Endothelial cell of umbilical vein (primary cell): ENCODE measurements around the gene PRKAR1B. TPM values are rescaled to one million over a fixed set of nuclear protein-coding genes. Genes with fewer than 3 reads are reported as not detected.

Experiments used
- BruUV-seq: library from RNA; stranded (reverse); fragments of 400-500 nt; replicated peaks from 2 replicates; lab custom pipeline; 2021; lab: Mats Ljungman, UMichigan
- CTCF ChIA-PET: fragments of 300-600, 350-600 bp; sonication (Branson Sonifier 250); formaldehyde crosslinking; loops from one replicate; lab custom pipeline; 2021; ENCODE audit warnings: antibody characterized with exemption, inconsistent platforms; lab: Charles Lee
- POLR2A ChIA-PET: fragments of 300-600, 350-600 bp; sonication (Branson Sonifier 250); formaldehyde crosslinking; loops from one replicate; lab custom pipeline; 2021; ENCODE audit warnings: antibody characterized with exemption, inconsistent platforms; lab: Charles Lee
- DNase-seq: peaks from one replicate; pipeline ENCODE4 v3.0.0-alpha.2; 2011; ENCODE audit warnings: low read depth, low spot score
- FAIRE-seq: peaks from 2 replicates; lab custom pipeline; 2011; peaks lifted over from hg19 to GRCh38; lab: Jason Lieb, UNC
- H2AFZ ChIP-seq: 2 replicates; pipeline ENCODE4 v1.6.0; 2012; ENCODE audit warnings: low read depth, low read length, control low read depth, inconsistent platforms
- H3K27ac ChIP-seq: 2 replicates; pipeline ENCODE4 v1.5.1; 2011; ENCODE audit warnings: low read depth, mild to moderate bottlenecking, control low read depth, low read length, moderate library complexity; ENCODE audit not compliant: insufficient read depth
- H3K27me3 ChIP-seq, 2 experiments: 2 replicates each; pipeline versions ENCODE4 v1.6.0 to v1.6.1; 2011; ENCODE audit warnings: low read length in 2 of 2, mixed read lengths in 1 of 2; ENCODE audit not compliant: control insufficient read depth in 2 of 2, insufficient read depth in 2 of 2
- H3K36me3 ChIP-seq, 2 experiments: 2 replicates in 1 of 2; 3 replicates in 1 of 2; pipeline ENCODE4 v1.5.1; 2011; ENCODE audit warnings: low read length in 2 of 2, mild to moderate bottlenecking in 1 of 2, moderate library complexity in 1 of 2; ENCODE audit not compliant: control insufficient read depth in 2 of 2, insufficient read depth in 2 of 2; ENCODE audit errors: extremely low read depth in 1 of 2
- H3K4me1 ChIP-seq: 3 replicates; pipeline ENCODE4 v1.5.1; 2011; ENCODE audit warnings: mild to moderate bottlenecking, low read length; ENCODE audit not compliant: control insufficient read depth, insufficient read depth; ENCODE audit errors: extremely low read depth
- H3K4me2 ChIP-seq: 2 replicates; pipeline ENCODE4 v1.6.1; 2011; ENCODE audit warnings: low read length, control low read depth, mixed read lengths; ENCODE audit not compliant: insufficient read depth
- H3K4me3 ChIP-seq, 3 experiments: fragments of 200-600 bp in 1 of 3; sonication (generic), shearing (Covaris generic) in 1 of 3; replicated peaks in 1 of 3; 2 replicates each; pipeline ENCODE4 v1.5.1; 2011 to 2016; ENCODE audit warnings: control low read depth in 3 of 3, low read length in 3 of 3, mild to moderate bottlenecking in 2 of 3, inconsistent platforms in 1 of 3, low read depth in 1 of 3, moderate library complexity in 1 of 3; ENCODE audit not compliant: insufficient read depth in 1 of 3
- H3K79me2 ChIP-seq: 2 replicates; pipeline ENCODE4 v1.6.0; 2012; ENCODE audit warnings: low read length, inconsistent platforms; ENCODE audit not compliant: control insufficient read depth, insufficient read depth
- H3K9ac ChIP-seq: replicated peaks from 2 replicates; pipeline ENCODE3; 2011; ENCODE audit warnings: low read length, control low read depth; ENCODE audit not compliant: insufficient read depth; ENCODE audit errors: extremely low read depth
- H3K9me1 ChIP-seq: replicated peaks from 3 replicates; pipeline ENCODE4 v1.6.0; 2011; ENCODE audit warnings: mild to moderate bottlenecking, low read length; ENCODE audit not compliant: control insufficient read depth, insufficient read depth; ENCODE audit errors: extremely low read depth
- H3K9me3 ChIP-seq: replicated peaks from 2 replicates; pipeline ENCODE4 v1.5.1; 2012; ENCODE audit warnings: low read length, inconsistent platforms; ENCODE audit not compliant: control insufficient read depth, insufficient read depth
- H4K20me1 ChIP-seq: replicated peaks from 2 replicates; pipeline ENCODE3; 2011; ENCODE audit warnings: mild to moderate bottlenecking, low read length; ENCODE audit not compliant: control insufficient read depth, insufficient read depth; ENCODE audit errors: extremely low read depth
- CTCF ChIP-seq, 2 donors: IDR thresholded peaks; 1 replicate in 1 of 2; 2 replicates in 1 of 2; pipeline ENCODE4 v1.5.1; 2011; ENCODE audit warnings: low read length in 2 of 2, mild to moderate bottlenecking in 2 of 2, moderate library complexity in 2 of 2, control low read depth in 1 of 2, inconsistent platforms in 1 of 2, low read depth in 1 of 2; ENCODE audit not compliant: insufficient read depth in 1 of 2; ENCODE audit errors: extremely low read depth in 1 of 2
- EZH2 ChIP-seq: IDR thresholded peaks from 2 replicates; pipeline ENCODE4 v1.6.1; 2012; ENCODE audit warnings: borderline replicate concordance, low read depth, mild to moderate bottlenecking, moderate library complexity, low read length, inconsistent platforms; ENCODE audit not compliant: severe bottlenecking
- FOS ChIP-seq: IDR thresholded peaks from 2 replicates; pipeline ENCODE4 v1.6.1; 2011; ENCODE audit warnings: mild to moderate bottlenecking, low read length, moderate library complexity, borderline replicate concordance; ENCODE audit not compliant: insufficient read depth
- GATA2 ChIP-seq: IDR thresholded peaks from 2 replicates; pipeline ENCODE4 v1.7.0; 2011; ENCODE audit warnings: low read depth, mild to moderate bottlenecking, moderate library complexity, mixed read lengths, low read length; ENCODE audit not compliant: insufficient read length, insufficient read depth
- JUN ChIP-seq: IDR thresholded peaks from 2 replicates; pipeline ENCODE4 v1.6.1; 2011; ENCODE audit warnings: borderline replicate concordance, low read depth; ENCODE audit not compliant: insufficient read length, insufficient read depth
- MAX ChIP-seq: IDR thresholded peaks from 2 replicates; pipeline ENCODE4 v1.6.1; 2011; ENCODE audit not compliant: insufficient read depth, insufficient read length
- MYC ChIP-seq: IDR thresholded peaks from one replicate; pipeline ENCODE4 v1.6.1; 2011; ENCODE audit warnings: mild to moderate bottlenecking, low read depth, low read length
- POLR2A ChIP-seq: IDR thresholded peaks from 2 replicates; pipeline ENCODE4 v1.6.1; 2012; ENCODE audit warnings: low read depth, mild to moderate bottlenecking, control low read depth, low read length
- POLR2AphosphoS5 ChIP-seq: IDR thresholded peaks from 2 replicates; pipeline ENCODE4 v1.6.1; 2012; ENCODE audit warnings: low read depth, mild to moderate bottlenecking, control low read depth, low read length, moderate library complexity; ENCODE audit not compliant: insufficient read depth
- dilution Hi-C: fragments of 300-500 bp; cut with MboI; formaldehyde crosslinking; loops from one replicate; pipeline ENCODE4 v1.15.0; 2019; ENCODE audit warnings: low sequenced_read_pairs; ENCODE audit not compliant: extremely low pct_ligation_motif_present
- intact Hi-C: fragments of 100-400 bp; cut with micrococcal nuclease; formaldehyde crosslinking; loops from one replicate; pipeline ENCODE4 v1.10.0; 2022
- polyA plus RNA-seq, 4 experiments: library from polyadenylated mRNA; depleted of rRNA in 3 of 4; stranded (reverse) in 3 of 4; unstranded in 1 of 4; fragments of >200 nt; gene quantifications; 2 replicates each; pipeline versions ENCODE4 v1.2.1 to v1.2.3, GENCODE V29; 2011 to 2012; ENCODE audit warnings: missing spikeins in 1 of 4
- total RNA-seq: library from RNA; stranded (reverse); gene quantifications from 2 replicates; pipeline ENCODE4 v1.2.3, GENCODE V29; 2021

The PRKAR1B gene
- total and polyA plus RNA-seq, 2 donors (not counting 3 experiments of a cell fraction or from before 2014, with no cell fraction given): 15.4 to 29.2 TPM

- Histone ChIP-seq H2AFZ (no peak overlapping the region), H3K79me2 (no peaks in the 10 kb centered on the region), H3K27me3 (no peaks in the 10 kb centered on the region), H4K20me1 (no peaks in the 10 kb centered on the region), H3K27ac (no peak overlapping the region), H3K36me3 (peaks cover 0 to 8% of the 10 kb centered on the region in 2 experiments), H3K9me1 (no peaks in the 10 kb centered on the region), H3K4me1 (no peaks in the 10 kb centered on the region), H3K4me2 (no peak overlapping the region), H3K9ac (no peak overlapping the region), H3K4me3 (no peak overlapping the region), H3K9me3 (peaks cover 2% of the 10 kb centered on the region)
- DNase-seq (no peak), FAIRE-seq (no peak)
- ChIA-PET POLR2A (no interaction called here), CTCF (no interaction called here)
- dilution Hi-C loops (no loop called here), intact Hi-C loops (no loop called here)
- no peak for TF ChIP-seq MYC
- no peak for TF ChIP-seq FOS
- no peak for TF ChIP-seq MAX
- no peak for TF ChIP-seq CTCF (IDR thresholded peaks at IDR 0.05; ENCODE audit: extremely low read depth in 1 of 2, insufficient read depth in 1 of 2, low read depth in 1 of 2, low read length in 2 of 2)
- TF ChIP-seq EZH2: no peak
- no peak for TF ChIP-seq GATA2
- TF ChIP-seq POLR2AphosphoS5: no peak
- TF ChIP-seq JUN: no peak
- TF ChIP-seq POLR2A: no peak
- no TSS peak for BruUV-seq
Observed at GRCh38 chr7:681551-682307, 45.4 kb downstream of the PRKAR1B start.
